Karpas-422 (cell line): Measurements from ENCODE around the gene MLLT3. TPM values are rescaled to one million over a fixed set of nuclear protein-coding genes. Genes with fewer than 3 reads are reported as not detected.

ENCODE experiments used
- DNase-seq: peaks from one replicate; pipeline ENCODE4 v3.0.0-alpha.2; 2015
- H2AFZ ChIP-seq: fragments of 200-600 bp; sonication (generic); 2 replicates; pipeline ENCODE4 v1.6.1; 2014; ENCODE audit warnings: antibody characterized with exemption, low read length, mixed read lengths
- H3K27ac ChIP-seq: fragments of 200-600 bp; sonication (generic); 2 replicates; pipeline ENCODE4 v1.5.1; 2014; ENCODE audit warnings: mild to moderate bottlenecking, low read length, moderate library complexity
- H3K27me3 ChIP-seq: fragments of 200-600 bp; sonication (generic); 2 replicates; pipeline ENCODE4 v1.6.1; 2014; ENCODE audit warnings: low read length, mixed read lengths
- H3K36me3 ChIP-seq: fragments of 200-600 bp; sonication (generic); 2 replicates; pipeline ENCODE4 v1.6.1; 2014; ENCODE audit warnings: low read length, mixed read lengths; ENCODE audit not compliant: insufficient read depth
- H3K4me1 ChIP-seq: fragments of 200-600 bp; sonication (generic); 2 replicates; pipeline ENCODE4 v1.6.1; 2014; ENCODE audit warnings: mild to moderate bottlenecking, low read length, mixed read lengths
- H3K4me2 ChIP-seq: fragments of 200-600 bp; sonication (generic); 2 replicates; pipeline ENCODE4 v1.6.1; 2014; ENCODE audit warnings: low read length, low read depth, mild to moderate bottlenecking; ENCODE audit not compliant: poor library complexity, severe bottlenecking
- H3K4me3 ChIP-seq: fragments of 200-600 bp; sonication (generic); 2 replicates; pipeline ENCODE4 v1.5.1; 2014; ENCODE audit warnings: mild to moderate bottlenecking, antibody characterized with exemption, low read length, mixed read lengths
- H3K79me2 ChIP-seq: fragments of 200-600 bp; sonication (generic); 2 replicates; pipeline ENCODE4 v1.6.1; 2014; ENCODE audit warnings: mild to moderate bottlenecking, low read length, mixed read lengths
- H3K9ac ChIP-seq: fragments of 200-600 bp; sonication (generic); 2 replicates; pipeline ENCODE4 v1.6.0; 2014; ENCODE audit warnings: low read length
- H3K9me2 ChIP-seq: fragments of 200-600 bp; sonication (generic), shearing (Covaris generic); replicated peaks from 2 replicates; pipeline ENCODE4 v1.6.0; 2014; ENCODE audit warnings: mild to moderate bottlenecking, low read length, moderate library complexity; ENCODE audit not compliant: insufficient read depth
- H3K9me3 ChIP-seq: fragments of 300-700, 200-600 bp; sonication (generic); 2 replicates; pipeline ENCODE4 v1.6.1; 2014; ENCODE audit warnings: low read length, mixed read lengths
- H4K20me1 ChIP-seq: fragments of 200-600 bp; sonication (generic); 2 replicates; pipeline ENCODE4 v1.6.1; 2014; ENCODE audit warnings: mild to moderate bottlenecking, antibody characterized with exemption, low read length, low read depth; ENCODE audit not compliant: insufficient read depth
- total RNA-seq: library from RNA; depleted of rRNA; stranded (reverse); fragments of >200 nt; shearing (Covaris generic); gene quantifications from 2 replicates; pipeline ENCODE4 v1.2.3, GENCODE V29; 2014; ENCODE audit warnings: low replicate concordance

The MLLT3 gene
- total RNA-seq, 1 experiment from 2014 or later: 5.8 TPM

GRCh38 chr9:20405078-20405477 lies 217.2 kb downstream of the MLLT3 start:
- Histone ChIP-seq H3K9ac (no peak overlapping the region), H3K36me3 (no peaks in the 10 kb centered on the region), H3K27me3 (no peaks in the 10 kb centered on the region), H3K4me3 (no peak overlapping the region), H3K9me2 (no peaks in the 10 kb centered on the region), H3K4me2 (no peak overlapping the region), H3K4me1 (no peaks in the 10 kb centered on the region), H2AFZ (no peak overlapping the region), H4K20me1 (no peaks in the 10 kb centered on the region), H3K9me3 (no peaks in the 10 kb centered on the region), H3K79me2 (no peaks in the 10 kb centered on the region), H3K27ac (no peak overlapping the region)
- no peak for DNase-seq

DNA sequence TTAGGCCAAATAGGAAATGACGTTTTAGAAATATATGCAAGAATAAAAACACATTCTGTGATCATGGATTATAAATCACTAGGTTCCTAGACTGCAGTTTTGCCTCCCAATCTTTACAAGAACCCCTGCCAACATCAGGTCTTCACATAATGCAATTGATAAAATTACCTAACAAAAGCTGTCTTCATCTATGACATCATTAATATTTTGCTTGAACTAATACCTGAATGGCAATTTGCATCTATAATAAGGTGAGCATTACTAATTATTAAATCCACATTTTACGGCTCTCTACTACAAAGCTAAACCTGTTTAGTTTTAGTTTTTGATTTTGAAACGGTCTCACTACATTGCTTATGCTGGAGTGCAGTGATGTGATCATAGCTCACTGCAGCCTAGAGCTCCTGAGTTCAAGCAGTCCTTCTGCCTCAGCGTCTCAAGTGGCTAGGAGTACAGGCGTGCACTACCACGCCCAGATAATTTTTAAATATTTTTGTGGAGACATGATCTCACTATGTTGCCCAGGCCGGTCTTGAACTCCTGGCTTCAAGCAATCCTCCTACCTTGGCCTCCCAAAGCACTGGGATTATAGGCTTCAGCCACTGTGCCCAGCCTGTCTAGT lies 218.0 kb downstream of the MLLT3 start:
- no peaks in the 10 kb centered on the region for H3K79me2 ChIP-seq
- H2AFZ ChIP-seq: no peak overlapping the region
- H3K9me2 ChIP-seq: no peaks in the 10 kb centered on the region
- no peak for DNase-seq
- H3K4me2 ChIP-seq: no peak overlapping the region
- H3K9ac ChIP-seq: no peak overlapping the region
- no peaks in the 10 kb centered on the region for H4K20me1 ChIP-seq
- H3K27me3 ChIP-seq: no peaks in the 10 kb centered on the region
- no peaks in the 10 kb centered on the region for H3K9me3 ChIP-seq
- no peaks in the 10 kb centered on the region for H3K4me1 ChIP-seq
- no peak overlapping the region for H3K27ac ChIP-seq
- no peaks in the 10 kb centered on the region for H3K36me3 ChIP-seq
- no peak overlapping the region for H3K4me3 ChIP-seq

DNA sequence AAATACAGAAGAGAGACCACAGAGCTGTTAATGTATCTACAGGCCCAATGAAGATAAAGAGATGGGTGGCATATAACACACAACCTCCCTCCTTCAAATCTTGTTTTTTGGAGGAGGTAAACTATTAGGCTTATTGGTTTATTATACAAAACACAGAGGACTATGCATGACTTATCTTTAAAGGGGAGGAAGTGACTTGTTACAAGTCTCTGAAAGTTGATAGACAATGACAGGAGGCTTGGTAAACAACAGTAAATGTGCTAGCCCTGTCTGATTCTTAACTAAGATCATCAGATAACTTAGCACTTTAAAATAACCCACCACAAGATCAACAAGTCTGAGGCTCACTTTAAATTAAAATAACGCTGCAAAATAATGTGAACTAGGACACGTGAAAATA lies 219.0 kb downstream of the MLLT3 start:
- no peak overlapping the region for H3K4me2 ChIP-seq
- H3K36me3 ChIP-seq: no peaks in the 10 kb centered on the region
- no peaks in the 10 kb centered on the region for H3K9me3 ChIP-seq
- H4K20me1 ChIP-seq: no peaks in the 10 kb centered on the region
- H3K27ac ChIP-seq: no peak overlapping the region
- no peaks in the 10 kb centered on the region for H3K9me2 ChIP-seq
- no peak overlapping the region for H2AFZ ChIP-seq
- no peak overlapping the region for H3K9ac ChIP-seq
- no peak overlapping the region for H3K4me3 ChIP-seq
- no peaks in the 10 kb centered on the region for H3K4me1 ChIP-seq
- no peak for DNase-seq
- H3K79me2 ChIP-seq: no peaks in the 10 kb centered on the region
- H3K27me3 ChIP-seq: no peaks in the 10 kb centered on the region

DNA sequence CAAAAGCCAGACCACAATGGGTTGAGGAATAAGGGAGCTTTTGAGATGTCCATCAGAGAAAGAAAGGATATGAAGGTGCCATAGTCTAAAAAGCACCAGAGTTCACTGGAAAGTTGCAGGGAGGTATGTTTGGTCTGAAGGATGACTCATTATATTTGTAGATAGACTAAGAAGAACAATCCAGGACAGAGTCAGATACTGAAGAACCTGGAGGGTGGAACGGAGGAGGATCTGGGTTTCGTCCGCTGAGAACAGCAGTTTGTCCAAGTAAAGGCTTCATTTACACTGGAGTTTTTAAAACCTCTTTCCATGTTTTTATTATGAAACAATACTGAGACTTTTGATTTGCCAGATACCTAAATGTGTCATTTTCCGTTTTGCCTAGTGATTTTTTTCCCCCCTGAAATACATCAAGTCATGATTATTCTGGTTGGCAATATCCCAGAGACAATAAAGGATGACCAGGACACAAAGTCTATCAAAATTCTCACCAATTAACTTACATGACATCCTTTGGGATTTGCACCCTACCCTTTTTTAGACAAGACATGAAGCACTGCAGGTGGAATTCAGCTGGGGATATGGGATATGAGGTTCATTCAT lies 219.9 kb downstream of the MLLT3 start:
- Histone ChIP-seq H3K9me3 (no peaks in the 10 kb centered on the region), H4K20me1 (no peaks in the 10 kb centered on the region), H3K36me3 (no peaks in the 10 kb centered on the region), H3K79me2 (no peaks in the 10 kb centered on the region), H3K4me1 (no peaks in the 10 kb centered on the region), H3K9ac (no peak overlapping the region), H2AFZ (no peak overlapping the region), H3K27ac (no peak overlapping the region), H3K4me3 (no peak overlapping the region), H3K9me2 (no peaks in the 10 kb centered on the region), H3K27me3 (no peaks in the 10 kb centered on the region), H3K4me2 (no peak overlapping the region)
- no peak for DNase-seq

GRCh38 chr9:20398536-20399338 lies 223.6 kb downstream of the MLLT3 start:
- Histone ChIP-seq H3K9me3 (no peaks in the 10 kb centered on the region), H3K27me3 (no peaks in the 10 kb centered on the region), H2AFZ (no peak overlapping the region), H4K20me1 (0 out of 2 replicates have a peak, but pooled peaks cover 6% of the 10 kb centered on the region), H3K79me2 (no peaks in the 10 kb centered on the region), H3K9me2 (no peaks in the 10 kb centered on the region), H3K27ac (no peak overlapping the region), H3K36me3 (no peaks in the 10 kb centered on the region), H3K4me3 (no peak overlapping the region), H3K4me2 (no peak overlapping the region), H3K4me1 (no peaks in the 10 kb centered on the region), H3K9ac (no peak overlapping the region)
- DNase-seq: no peak

DNA sequence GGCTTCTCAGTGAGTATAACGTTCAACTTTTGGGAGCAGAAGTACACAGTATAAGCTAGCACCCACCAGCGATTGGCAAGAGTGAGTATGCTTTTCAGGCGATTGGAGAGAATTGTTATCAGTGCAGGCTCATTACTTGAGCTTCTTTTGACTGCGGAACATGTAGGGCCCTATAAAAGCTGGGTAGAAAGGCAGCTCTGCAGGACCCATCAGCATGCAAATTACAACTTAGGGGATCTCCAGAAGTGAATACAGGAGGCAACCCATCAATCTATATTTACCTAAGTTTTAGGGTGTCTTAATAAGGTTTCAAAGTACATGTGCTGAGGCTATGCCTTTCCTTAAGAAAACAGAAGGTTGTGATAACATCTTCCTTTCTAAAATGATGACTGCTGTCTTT lies 225.0 kb downstream of the MLLT3 start:
- no peak overlapping the region for H3K4me3 ChIP-seq
- no peaks in the 10 kb centered on the region for H3K9me3 ChIP-seq
- H3K79me2 ChIP-seq: no peaks in the 10 kb centered on the region
- H4K20me1 ChIP-seq: 0 out of 2 replicates have a peak, but pooled peaks cover 6% of the 10 kb centered on the region
- no peak overlapping the region for H3K27ac ChIP-seq
- H3K4me2 ChIP-seq: no peak overlapping the region
- H3K4me1 ChIP-seq: no peaks in the 10 kb centered on the region
- no peak overlapping the region for H3K9ac ChIP-seq
- H2AFZ ChIP-seq: no peak overlapping the region
- no peaks in the 10 kb centered on the region for H3K36me3 ChIP-seq
- H3K9me2 ChIP-seq: no peaks in the 10 kb centered on the region
- no peaks in the 10 kb centered on the region for H3K27me3 ChIP-seq
- DNase-seq: no peak

GRCh38 chr9:20396509-20396908 lies 225.8 kb downstream of the MLLT3 start:
- H3K4me2 ChIP-seq: no peak overlapping the region
- no peaks in the 10 kb centered on the region for H3K27me3 ChIP-seq
- H3K9me2 ChIP-seq: no peaks in the 10 kb centered on the region
- no peaks in the 10 kb centered on the region for H3K4me1 ChIP-seq
- H3K27ac ChIP-seq: no peak overlapping the region
- H3K79me2 ChIP-seq: no peaks in the 10 kb centered on the region
- H3K9ac ChIP-seq: no peak overlapping the region
- no peaks in the 10 kb centered on the region for H3K36me3 ChIP-seq
- no peak for DNase-seq
- H3K4me3 ChIP-seq: no peak overlapping the region
- H4K20me1 ChIP-seq: 0 out of 2 replicates have a peak, but pooled peaks cover 6% of the 10 kb centered on the region
- no peak overlapping the region for H2AFZ ChIP-seq
- no peaks in the 10 kb centered on the region for H3K9me3 ChIP-seq

DNA sequence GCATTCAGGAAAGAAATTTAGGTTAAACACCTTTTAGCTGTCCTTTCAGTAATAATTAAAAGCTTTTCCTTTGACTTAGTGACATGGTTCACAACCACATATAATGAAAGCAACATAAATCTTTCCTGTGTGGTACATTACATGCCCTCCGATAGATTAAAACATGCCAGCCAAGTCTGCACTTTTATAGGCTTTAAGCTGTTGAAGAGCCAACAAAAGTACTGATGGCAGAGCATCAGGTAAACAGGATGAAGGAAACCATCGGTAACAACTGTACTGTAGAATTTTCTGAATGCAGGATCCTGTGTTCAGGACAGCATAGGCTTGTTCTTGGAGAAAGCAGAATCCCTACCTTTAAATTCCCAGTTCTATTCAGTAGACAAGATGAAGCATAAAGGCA lies 226.6 kb downstream of the MLLT3 start:
- Histone ChIP-seq H3K27me3 (no peaks in the 10 kb centered on the region), H3K4me1 (no peaks in the 10 kb centered on the region), H3K4me2 (no peak overlapping the region)

More for the DNA sequence above, 226.6 kb downstream of the MLLT3 start:
- no peaks in the 10 kb centered on the region for H3K9me3 ChIP-seq
- no peak overlapping the region for H2AFZ ChIP-seq
- DNase-seq: no peak
- H3K9ac ChIP-seq: no peak overlapping the region
- 0 out of 2 replicates have a peak, but pooled peaks cover 6% of the 10 kb centered on the region for H4K20me1 ChIP-seq
- no peak overlapping the region for H3K4me3 ChIP-seq
- H3K36me3 ChIP-seq: no peaks in the 10 kb centered on the region
- H3K79me2 ChIP-seq: no peaks in the 10 kb centered on the region
- H3K27ac ChIP-seq: no peak overlapping the region
- no peaks in the 10 kb centered on the region for H3K9me2 ChIP-seq
